Effector memory CD4-positive, alpha-beta T cell (primary cell): ENCODE results near the gene FBXO27.

Experiments
- DNase-seq, 3 donors: peaks; one replicate each; pipeline ENCODE4 v3.0.0-alpha.2; 2020
- H3K27ac ChIP-seq: 2 replicates; pipeline ENCODE4 v1.7.0; 2013; ENCODE audit warnings: mild to moderate bottlenecking, low read length, moderate library complexity; ENCODE audit not compliant: insufficient read depth, poor library complexity, severe bottlenecking
- H3K27me3 ChIP-seq: replicated peaks from 2 replicates; pipeline ENCODE4 v1.7.0; 2013; ENCODE audit warnings: mild to moderate bottlenecking, low read length; ENCODE audit not compliant: insufficient read depth, control insufficient read depth, poor library complexity, severe bottlenecking
- H3K36me3 ChIP-seq: 2 replicates; pipeline ENCODE4 v1.7.0; 2013; ENCODE audit warnings: mild to moderate bottlenecking, low read length, moderate library complexity; ENCODE audit not compliant: control insufficient read depth, insufficient read depth
- H3K4me1 ChIP-seq: 2 replicates; pipeline ENCODE4 v1.7.0; 2013; ENCODE audit warnings: low read length, mild to moderate bottlenecking; ENCODE audit not compliant: control insufficient read depth, insufficient read depth, poor library complexity, severe bottlenecking
- H3K4me3 ChIP-seq: 2 replicates; pipeline ENCODE4 v1.7.0; 2013; ENCODE audit warnings: low read length, low read depth, mild to moderate bottlenecking; ENCODE audit not compliant: insufficient read depth, poor library complexity, severe bottlenecking
- H3K9me3 ChIP-seq: 2 replicates; pipeline ENCODE4 v1.7.0; 2013; ENCODE audit warnings: mild to moderate bottlenecking, low read length, moderate library complexity; ENCODE audit not compliant: control insufficient read depth

Gene FBXO27

GRCh38 chr19:39046037-39046821, 13.9 kb upstream of the FBXO27 start:
- H3K4me1 ChIP-seq: no peaks in the 10 kb centered on the region
- no peak overlapping the region for H3K4me3 ChIP-seq
- H3K36me3 ChIP-seq: no peaks in the 10 kb centered on the region
- H3K27me3 ChIP-seq: no peaks in the 10 kb centered on the region
- H3K27ac ChIP-seq: no peak overlapping the region
- no peak for DNase-seq
- H3K9me3 ChIP-seq: no peaks in the 10 kb centered on the region

DNA sequence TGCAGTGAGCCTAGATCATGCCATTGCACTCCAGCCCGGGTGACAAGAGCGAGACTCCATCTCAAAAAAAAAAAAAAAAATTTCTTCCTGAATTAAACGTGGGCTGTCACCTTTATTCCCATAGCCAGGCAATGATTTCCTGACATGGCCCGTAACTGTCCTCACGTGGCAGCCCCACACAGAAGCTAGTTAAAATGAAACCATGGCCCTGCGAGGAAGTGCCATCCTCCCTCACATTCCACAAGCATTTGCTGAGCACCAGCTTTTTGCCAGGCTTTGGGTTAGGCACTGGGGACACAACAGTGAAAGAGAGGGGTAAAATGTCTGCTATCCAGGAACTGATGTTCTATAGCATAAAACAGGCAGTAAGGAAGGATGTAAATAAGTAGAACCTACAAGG, 13.2 kb upstream of the FBXO27 start:
- no peaks in the 10 kb centered on the region for H3K9me3 ChIP-seq
- no peaks in the 10 kb centered on the region for H3K36me3 ChIP-seq
- H3K4me3 ChIP-seq: no peak overlapping the region
- no peak for DNase-seq
- no peaks in the 10 kb centered on the region for H3K27me3 ChIP-seq
- H3K27ac ChIP-seq: no peak overlapping the region
- no peaks in the 10 kb centered on the region for H3K4me1 ChIP-seq

DNA sequence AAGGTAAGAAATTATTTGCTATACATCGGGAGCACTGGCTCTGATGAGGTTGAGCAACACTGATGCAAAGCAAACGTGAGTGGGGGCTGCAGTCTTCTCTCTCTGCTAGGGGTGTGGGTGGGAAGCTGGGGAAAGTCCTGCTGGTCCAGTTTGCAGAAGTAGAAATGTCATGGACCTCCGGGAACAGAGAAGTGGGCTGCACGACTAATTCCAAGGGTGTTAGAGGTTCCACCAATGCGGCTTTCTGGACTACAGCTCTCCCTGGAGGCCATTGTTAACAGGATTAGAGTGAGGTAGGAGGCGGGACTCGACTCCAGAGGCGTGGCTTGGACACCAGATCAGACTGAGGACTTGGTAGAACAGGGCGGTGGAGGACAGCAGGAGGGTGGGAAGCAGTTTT, 5.7 kb upstream of the FBXO27 start:
- H3K4me3 ChIP-seq: no peak overlapping the region
- no peaks in the 10 kb centered on the region for H3K27me3 ChIP-seq
- DNase-seq: no peak
- no peak overlapping the region for H3K27ac ChIP-seq
- no peaks in the 10 kb centered on the region for H3K9me3 ChIP-seq
- H3K4me1 ChIP-seq: no peaks in the 10 kb centered on the region
- H3K36me3 ChIP-seq: no peaks in the 10 kb centered on the region

GRCh38 chr19:39037194-39037593, 4.8 kb upstream of the FBXO27 start:
- no peaks in the 10 kb centered on the region for H3K9me3 ChIP-seq
- H3K4me1 ChIP-seq: no peaks in the 10 kb centered on the region
- DNase-seq: no peak
- no peak overlapping the region for H3K27ac ChIP-seq
- no peak overlapping the region for H3K4me3 ChIP-seq
- no peaks in the 10 kb centered on the region for H3K36me3 ChIP-seq
- no peaks in the 10 kb centered on the region for H3K27me3 ChIP-seq

DNA sequence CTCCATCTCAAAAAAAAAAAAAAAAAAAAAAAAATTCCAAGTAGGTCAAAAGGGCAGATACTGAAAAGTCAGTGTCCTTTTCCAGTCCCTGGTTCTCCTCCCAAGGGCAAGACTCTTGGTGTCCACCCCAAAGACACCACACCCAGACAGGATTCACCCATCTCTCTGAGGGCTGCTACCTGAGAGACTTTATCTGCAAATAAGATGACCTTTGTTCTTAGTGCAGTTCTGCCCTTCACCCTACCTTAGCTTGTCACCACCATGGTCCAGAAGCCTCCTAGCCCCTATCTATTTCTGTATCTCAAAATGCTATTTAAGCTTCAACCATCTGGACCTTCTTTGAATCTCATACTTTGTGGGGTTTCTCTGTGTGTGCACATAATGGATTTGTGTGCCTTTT, 4.2 kb upstream of the FBXO27 start:
- DNase-seq: no peak
- Histone ChIP-seq H3K4me3 (no peak overlapping the region), H3K4me1 (no peaks in the 10 kb centered on the region), H3K27me3 (no peaks in the 10 kb centered on the region), H3K36me3 (no peaks in the 10 kb centered on the region), H3K27ac (no peak overlapping the region), H3K9me3 (no peaks in the 10 kb centered on the region)

DNA sequence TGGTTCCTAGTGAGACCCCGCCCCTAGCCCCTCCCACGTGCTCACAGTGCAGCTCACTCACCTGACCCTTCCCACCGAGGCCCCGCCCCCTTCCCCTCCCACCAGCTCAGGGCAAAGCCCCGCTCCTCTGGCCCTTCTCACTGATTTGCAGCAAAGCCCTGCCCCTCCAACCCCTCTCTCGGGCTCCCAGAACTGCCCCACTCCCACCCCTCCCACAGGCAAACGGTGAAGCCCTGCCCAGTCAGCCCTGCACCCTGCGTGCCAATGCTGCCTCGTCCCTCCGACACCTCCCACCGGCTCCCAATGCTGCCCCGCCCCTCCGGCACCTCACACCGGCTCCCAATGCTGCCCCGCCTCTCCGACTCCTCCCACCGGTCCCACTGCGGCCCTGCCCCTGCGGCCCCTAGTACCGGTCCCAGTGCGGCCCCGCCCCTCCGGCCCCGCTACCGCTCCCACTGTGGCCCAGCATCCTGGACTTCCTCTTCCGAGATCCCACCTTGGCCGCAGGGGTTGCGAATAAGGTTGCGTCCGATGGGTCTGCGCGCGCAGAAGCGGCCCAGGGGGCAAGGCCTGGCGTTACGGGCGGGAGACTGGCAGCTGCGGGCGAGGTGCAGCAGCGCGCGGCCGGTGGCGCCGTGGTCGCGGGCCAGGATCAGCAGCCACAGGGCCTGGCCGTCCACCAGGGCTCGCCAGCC, 834 bp downstream of the FBXO27 start:
- Histone ChIP-seq H3K4me1 (peaks cover 10% of the 10 kb centered on the region), H3K27ac (no peak overlapping the region), H3K4me3 (peak overlapping the region; percentile 83), H3K9me3 (no peaks in the 10 kb centered on the region), H3K36me3 (no peaks in the 10 kb centered on the region), H3K27me3 (no peaks in the 10 kb centered on the region)
- peak; percentile 65 to 72 (median 68) for DNase-seq

- H3K27ac ChIP-seq: no peak overlapping the region
- no peaks in the 10 kb centered on the region for H3K36me3 ChIP-seq
- DNase-seq: no peak
- peak overlapping the region; percentile 83 for H3K4me3 ChIP-seq
- H3K4me1 ChIP-seq: peaks cover 10% of the 10 kb centered on the region
- H3K27me3 ChIP-seq: no peaks in the 10 kb centered on the region
- no peaks in the 10 kb centered on the region for H3K9me3 ChIP-seq
Measured at GRCh38 chr19:39030854-39031367, 1.4 kb downstream of the FBXO27 start.

GRCh38 chr19:39024875-39025641, 7.3 kb downstream of the FBXO27 start:
- DNase-seq: no peak
- no peak overlapping the region for H3K4me3 ChIP-seq
- no peaks in the 10 kb centered on the region for H3K36me3 ChIP-seq
- H3K27me3 ChIP-seq: no peaks in the 10 kb centered on the region
- no peaks in the 10 kb centered on the region for H3K9me3 ChIP-seq
- H3K4me1 ChIP-seq: no peaks in the 10 kb centered on the region
- H3K27ac ChIP-seq: no peak overlapping the region

DNA sequence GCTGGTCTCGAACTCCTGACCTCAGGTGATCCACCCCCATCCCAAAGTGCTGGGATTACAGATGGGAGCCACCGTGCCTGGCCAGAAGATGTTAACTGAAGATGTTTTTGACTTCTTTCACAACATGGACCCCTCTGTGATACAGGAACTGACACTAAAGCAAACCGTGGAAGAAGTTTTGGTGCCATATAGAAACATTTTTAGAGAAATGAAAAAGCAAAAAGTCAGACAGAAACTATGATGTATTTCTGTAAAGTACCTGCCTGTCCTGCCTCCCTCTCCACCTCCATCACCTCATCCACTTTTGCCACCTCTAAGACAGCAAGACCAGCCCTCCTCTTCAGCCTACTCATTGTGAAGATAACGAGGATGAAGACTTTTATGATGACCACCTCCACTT, 11.3 kb downstream of the FBXO27 start:
- Histone ChIP-seq H3K4me3 (no peak overlapping the region), H3K9me3 (no peaks in the 10 kb centered on the region), H3K36me3 (no peaks in the 10 kb centered on the region), H3K27me3 (no peaks in the 10 kb centered on the region), H3K4me1 (no peaks in the 10 kb centered on the region), H3K27ac (no peak overlapping the region)
- DNase-seq: no peak

- H3K4me3 ChIP-seq: no peak overlapping the region
- no peaks in the 10 kb centered on the region for H3K27me3 ChIP-seq
- no peaks in the 10 kb centered on the region for H3K4me1 ChIP-seq
- no peak for DNase-seq
- no peaks in the 10 kb centered on the region for H3K36me3 ChIP-seq
- no peak overlapping the region for H3K27ac ChIP-seq
- no peaks in the 10 kb centered on the region for H3K9me3 ChIP-seq
Measured at GRCh38 chr19:39017646-39018045, 14.7 kb downstream of the FBXO27 start.
